DOHH2 (cell line): ENCODE measurements around the gene ABTB1.

Experiments
- EZH2phosphoT487 ChIP-seq: fragments of 200-600 bp; sonication (generic); IDR thresholded peaks from 2 replicates; pipeline ENCODE4 v1.6.1; 2017; ENCODE audit warnings: borderline replicate concordance, mild to moderate bottlenecking, antibody characterized with exemption, low read length, moderate library complexity, mixed read lengths
- TF ChIP-seq, protein P1 (sequence below): fragments of 200-600 bp; sonication (generic); IDR thresholded peaks from one replicate; pipeline ENCODE4 v1.5.1; 2014; ENCODE audit warnings: antibody characterized with exemption, mild to moderate bottlenecking, low read depth, low read length; ENCODE audit not compliant: poor library complexity, severe bottlenecking

DNA sequence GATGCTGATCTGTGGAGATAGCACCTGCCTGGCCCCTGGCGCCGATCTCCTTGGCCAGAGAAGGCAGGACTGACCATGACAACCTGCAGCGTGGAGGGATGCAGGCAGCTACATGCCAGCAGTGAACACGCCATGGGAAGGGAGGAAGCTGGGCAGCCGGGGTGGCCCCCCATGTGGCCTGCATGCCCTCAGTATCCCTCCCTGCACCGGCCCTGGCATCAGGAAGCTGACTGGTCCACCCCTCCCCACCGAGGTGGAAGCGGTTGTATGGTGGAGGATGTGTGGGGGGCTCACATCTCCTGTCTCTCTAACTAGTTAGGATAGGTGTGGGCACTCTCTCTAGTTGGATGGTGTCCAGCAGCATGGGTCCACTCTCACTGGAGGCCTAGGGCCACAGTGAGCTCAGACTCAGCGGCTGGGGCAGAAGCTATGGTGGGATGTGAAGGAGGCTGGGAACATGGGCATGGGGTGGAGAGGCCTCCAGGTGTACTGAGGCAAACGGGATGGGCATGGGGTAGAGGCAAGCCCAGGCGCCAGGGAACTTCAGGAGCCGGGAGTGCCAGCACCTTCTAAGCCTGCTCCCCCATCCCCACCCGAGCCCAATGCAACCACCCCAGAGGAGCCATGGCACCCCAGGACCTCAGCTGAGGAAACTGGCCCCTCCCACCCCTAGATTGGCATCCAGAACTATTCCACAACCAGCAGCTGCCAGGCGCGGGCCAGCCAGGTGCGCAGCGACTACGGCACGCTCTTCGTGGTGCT lies 1.8 kb upstream of the ABTB1 start:
- TF ChIP-seq, protein P1, sequence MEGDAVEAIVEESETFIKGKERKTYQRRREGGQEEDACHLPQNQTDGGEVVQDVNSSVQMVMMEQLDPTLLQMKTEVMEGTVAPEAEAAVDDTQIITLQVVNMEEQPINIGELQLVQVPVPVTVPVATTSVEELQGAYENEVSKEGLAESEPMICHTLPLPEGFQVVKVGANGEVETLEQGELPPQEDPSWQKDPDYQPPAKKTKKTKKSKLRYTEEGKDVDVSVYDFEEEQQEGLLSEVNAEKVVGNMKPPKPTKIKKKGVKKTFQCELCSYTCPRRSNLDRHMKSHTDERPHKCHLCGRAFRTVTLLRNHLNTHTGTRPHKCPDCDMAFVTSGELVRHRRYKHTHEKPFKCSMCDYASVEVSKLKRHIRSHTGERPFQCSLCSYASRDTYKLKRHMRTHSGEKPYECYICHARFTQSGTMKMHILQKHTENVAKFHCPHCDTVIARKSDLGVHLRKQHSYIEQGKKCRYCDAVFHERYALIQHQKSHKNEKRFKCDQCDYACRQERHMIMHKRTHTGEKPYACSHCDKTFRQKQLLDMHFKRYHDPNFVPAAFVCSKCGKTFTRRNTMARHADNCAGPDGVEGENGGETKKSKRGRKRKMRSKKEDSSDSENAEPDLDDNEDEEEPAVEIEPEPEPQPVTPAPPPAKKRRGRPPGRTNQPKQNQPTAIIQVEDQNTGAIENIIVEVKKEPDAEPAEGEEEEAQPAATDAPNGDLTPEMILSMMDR, result no peak
- TF ChIP-seq EZH2phosphoT487, result no peak
